Measurements from ENCODE around the gene KSR2. TPM values are rescaled to one million over a fixed set of nuclear protein-coding genes. Genes with fewer than 3 reads are reported as not detected.

KSR2 gene
- total RNA-seq, 1 experiment from 2014 or later: 1.3 TPM

GRCh38 chr12:117703584-117703983 is 265.2 kb downstream of the KSR2 start:
- Histone ChIP-seq H3K27ac (ENCODE audit: insufficient read length, low read depth, low read length) (no peak overlapping the region), H3K23ac (ENCODE audit: insufficient read length, low read depth, low read length) (no peak overlapping the region), H3K18ac (ENCODE audit: insufficient read length, low read depth, low read length) (no peak overlapping the region), H4K20me1 (ENCODE audit: control insufficient read depth, insufficient read depth, insufficient read length) (no peaks in the 10 kb centered on the region), H2AFZ (ENCODE audit: low read length) (no peak overlapping the region), H3K4me2 (ENCODE audit: insufficient read depth, insufficient read length, low read length) (no peak overlapping the region), H3K79me1 (ENCODE audit: insufficient read depth, low read depth, low read length, poor library complexity, severe bottlenecking) (no peaks in the 10 kb centered on the region), H4K91ac (ENCODE audit: insufficient read length, low read depth, low read length) (no peak overlapping the region), H2AK5ac (ENCODE audit: insufficient read length, low read length) (no peak overlapping the region), H2BK15ac (ENCODE audit: low read depth, low read length) (no peak overlapping the region), H2BK5ac (ENCODE audit: insufficient read length, low read length) (no peak overlapping the region), H2BK20ac (ENCODE audit: low read depth, low read length, poor library complexity, severe bottlenecking) (no peak overlapping the region), H3K14ac (ENCODE audit: insufficient read depth, low read length) (no peak overlapping the region), H3K79me2 (ENCODE audit: insufficient read depth, low read length) (no peaks in the 10 kb centered on the region), H3K27me3 (ENCODE audit: insufficient read depth, low read length) (no peaks in the 10 kb centered on the region), H4K5ac (ENCODE audit: insufficient read length, low read depth, low read length) (no peak overlapping the region), H3K9me3 (ENCODE audit: control insufficient read depth, low read depth, low read length) (no peaks in the 10 kb centered on the region), H3K9ac (ENCODE audit: extremely low read depth, insufficient read length, low read length) (no peak overlapping the region), H2BK120ac (ENCODE audit: low read depth, low read length, poor library complexity, severe bottlenecking) (no peak overlapping the region), H3K56ac (ENCODE audit: insufficient read length, low read depth, low read length) (no peak overlapping the region), H4K8ac (replicated peaks; ENCODE audit: insufficient read length, low read depth, low read length) (no peak overlapping the region), H3K4me1 (ENCODE audit: insufficient read depth, low read length) (peaks cover 4% of the 10 kb centered on the region; the same call in 1 of the 2 replicates), H3T11ph (ENCODE audit: low read length) (no peak overlapping the region), H3K4ac (ENCODE audit: low read depth, low read length) (no peak overlapping the region), H2BK12ac (ENCODE audit: insufficient read length, low read depth, low read length) (no peak overlapping the region), H3K23me2 (ENCODE audit: insufficient read length, low read depth, low read length, poor library complexity, severe bottlenecking) (no peaks in the 10 kb centered on the region)
- WGBS (ENCODE audit: extremely low coverage, insufficient read length, low lambda C conversion rate): no CpG with 5 or more reads among the region's 4 CpGs
- Mint-ChIP-seq H3K4me1 (peaks cover 11 to 20% of the 10 kb centered on the region in 2 experiments), H3K9me3 (no peaks in the 10 kb centered on the region), H3K27ac (peak overlapping the region in 2 of 3 experiments; percentile 22 to 71; a peak in 4 of 7 replicates), H3K27me3 (ENCODE audit: low read depth) (no peaks in the 10 kb centered on the region), H3K36me3 (ENCODE audit: insufficient read depth in 1 of 3, low read depth in 3 of 3) (no peaks in the 10 kb centered on the region), H3K4me3 (no peak overlapping the region)
- DNase-seq: no peak
- TF ChIP-seq, protein P1, sequence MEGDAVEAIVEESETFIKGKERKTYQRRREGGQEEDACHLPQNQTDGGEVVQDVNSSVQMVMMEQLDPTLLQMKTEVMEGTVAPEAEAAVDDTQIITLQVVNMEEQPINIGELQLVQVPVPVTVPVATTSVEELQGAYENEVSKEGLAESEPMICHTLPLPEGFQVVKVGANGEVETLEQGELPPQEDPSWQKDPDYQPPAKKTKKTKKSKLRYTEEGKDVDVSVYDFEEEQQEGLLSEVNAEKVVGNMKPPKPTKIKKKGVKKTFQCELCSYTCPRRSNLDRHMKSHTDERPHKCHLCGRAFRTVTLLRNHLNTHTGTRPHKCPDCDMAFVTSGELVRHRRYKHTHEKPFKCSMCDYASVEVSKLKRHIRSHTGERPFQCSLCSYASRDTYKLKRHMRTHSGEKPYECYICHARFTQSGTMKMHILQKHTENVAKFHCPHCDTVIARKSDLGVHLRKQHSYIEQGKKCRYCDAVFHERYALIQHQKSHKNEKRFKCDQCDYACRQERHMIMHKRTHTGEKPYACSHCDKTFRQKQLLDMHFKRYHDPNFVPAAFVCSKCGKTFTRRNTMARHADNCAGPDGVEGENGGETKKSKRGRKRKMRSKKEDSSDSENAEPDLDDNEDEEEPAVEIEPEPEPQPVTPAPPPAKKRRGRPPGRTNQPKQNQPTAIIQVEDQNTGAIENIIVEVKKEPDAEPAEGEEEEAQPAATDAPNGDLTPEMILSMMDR (conservative IDR thresholded peaks at IDR 0.05): no peak

Data from H9 (cell line).